PC-3 (cell line): ENCODE results near the gene PCSK5. TPM values are rescaled to one million over a fixed set of nuclear protein-coding genes. Genes with fewer than 3 reads are reported as not detected.

Experiments used
- ATAC-seq: fragments of 200-7000 bp; cut with Tn5 transposase; 2 replicates; pipeline ENCODE4 v1.9.1; 2020; ENCODE audit warnings: mild to moderate bottlenecking, moderate library complexity
- BruUV-seq: library from RNA; stranded (reverse); fragments of 400-500 nt; replicated peaks from 2 replicates; lab custom pipeline; 2021; lab: Mats Ljungman, UMichigan
- CTCF ChIA-PET: fragments of 300-600 bp; sonication (Branson Sonifier 250); formaldehyde crosslinking; loops from one replicate; lab custom pipeline; 2022; ENCODE audit warnings: antibody characterized with exemption; lab: Charles Lee
- POLR2A ChIA-PET: fragments of 300-600 bp; sonication (Branson Sonifier 250); formaldehyde crosslinking; loops from one replicate; lab custom pipeline; 2022; ENCODE audit warnings: antibody characterized with exemption; ENCODE audit not compliant: unreplicated experiment; lab: Charles Lee
- DNase-seq: peaks from one replicate; pipeline ENCODE4 v3.0.0-alpha.2; 2015
- H2AFZ ChIP-seq: fragments of 300-600 bp; sonication (generic); 2 replicates; pipeline ENCODE4 v1.6.0; 2016; ENCODE audit warnings: antibody characterized with exemption, low read length
- H3F3A ChIP-seq: fragments of 300-600 bp; sonication (generic); one replicate; pipeline ENCODE4 v1.6.0; 2017; ENCODE audit warnings: antibody characterized with exemption, low read length, control low read depth, mild to moderate bottlenecking; ENCODE audit not compliant: unreplicated experiment
- H3K27ac ChIP-seq: fragments of 300-600 bp; sonication (generic); 2 replicates; pipeline ENCODE4 v1.5.1; 2016; ENCODE audit warnings: mild to moderate bottlenecking, low read length
- H3K27me3 ChIP-seq: fragments of 300-600 bp; sonication (generic); 2 replicates; pipeline ENCODE4 v1.6.1; 2016; ENCODE audit warnings: low read length, mixed read lengths
- H3K36me3 ChIP-seq: fragments of 300-600 bp; sonication (generic); 2 replicates; pipeline ENCODE4 v1.6.1; 2016; ENCODE audit warnings: low read depth, mixed run types, low read length, mixed read lengths
- H3K4me1 ChIP-seq: fragments of 300-600 bp; sonication (generic); 2 replicates; pipeline ENCODE4 v1.5.1; 2016; ENCODE audit warnings: low read length; ENCODE audit not compliant: insufficient read depth
- H3K4me2 ChIP-seq: fragments of 300-600 bp; sonication (generic); 2 replicates; pipeline ENCODE4 v1.6.0; 2016; ENCODE audit warnings: low read length
- H3K4me3 ChIP-seq: fragments of 300-600 bp; sonication (generic); 2 replicates; pipeline ENCODE4 v1.5.1; 2016; ENCODE audit warnings: mild to moderate bottlenecking, low read length, mixed read lengths
- H3K79me2 ChIP-seq: fragments of 300-600 bp; sonication (generic); 2 replicates; pipeline ENCODE4 v1.6.1; 2017; ENCODE audit warnings: low read length, mixed read lengths
- H3K9ac ChIP-seq: fragments of 300-600 bp; sonication (generic); 2 replicates; pipeline ENCODE4 v1.6.0; 2016; ENCODE audit warnings: mild to moderate bottlenecking, low read length
- H3K9me2 ChIP-seq: fragments of 300-600 bp; sonication (generic); replicated peaks from 2 replicates; pipeline ENCODE4 v1.6.1; 2016; ENCODE audit warnings: mixed run types, low read length, mixed read lengths
- H3K9me3 ChIP-seq: fragments of 300-600 bp; sonication (generic); 2 replicates; pipeline ENCODE4 v1.6.1; 2016; ENCODE audit warnings: low read length, mixed read lengths
- H4K20me1 ChIP-seq: fragments of 300-600 bp; sonication (generic); 2 replicates; pipeline ENCODE4 v1.6.1; 2016; ENCODE audit warnings: low read length, mixed read lengths
- EZH2 ChIP-seq: fragments of 300-600 bp; sonication (generic); IDR thresholded peaks from one replicate; pipeline ENCODE4 v1.6.1; 2017; ENCODE audit warnings: antibody characterized with exemption, mild to moderate bottlenecking, low read length; ENCODE audit not compliant: unreplicated experiment
- EZH2phosphoT487 ChIP-seq: fragments of 300-600 bp; sonication (generic); IDR thresholded peaks from 2 replicates; pipeline ENCODE4 v1.6.1; 2018; ENCODE audit warnings: mild to moderate bottlenecking, antibody characterized with exemption, low read length, borderline replicate concordance
- intact Hi-C: fragments of 100-400 bp; cut with micrococcal nuclease; formaldehyde crosslinking; loops from 2 replicates; pipeline ENCODE4 v1.9.0; 2023
- total RNA-seq: library from RNA; depleted of rRNA; stranded (reverse); fragments of >200 nt; gene quantifications from 2 replicates; pipeline ENCODE4 v1.2.3, GENCODE V29; 2014
- TF ChIP-seq, protein P1 (sequence below): fragments of 300-600 bp; sonication (generic); conservative IDR thresholded peaks from 2 replicates; pipeline ENCODE4 v1.5.1; 2017; ENCODE audit warnings: antibody characterized with exemption, low read depth, mild to moderate bottlenecking, low read length

Gene PCSK5
- total RNA-seq, 1 experiment from 2014 or later = not detected

DNA sequence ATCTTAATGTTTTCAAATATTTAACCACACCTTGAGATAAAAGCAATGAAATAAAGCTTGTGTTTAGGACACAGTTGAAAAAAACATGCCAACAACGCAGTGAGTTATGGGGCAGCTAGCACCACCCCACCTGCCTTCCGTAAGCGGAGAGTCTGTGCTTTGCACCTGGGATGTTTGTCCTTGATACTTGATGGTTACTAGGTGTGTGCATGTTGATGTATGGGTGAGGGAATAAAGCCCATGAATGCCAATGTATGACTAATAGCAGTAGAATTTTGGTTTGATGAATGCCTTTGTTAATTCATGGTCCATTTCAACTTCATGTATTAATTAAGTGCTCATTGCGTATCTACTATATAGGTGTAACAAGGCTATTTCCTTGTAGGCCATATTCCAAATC is 74.0 kb downstream of the PCSK5 start:
- no peak for ATAC-seq
- H3K4me1 ChIP-seq = no peaks in the 10 kb centered on the region
- POLR2A ChIA-PET = no interaction called here
- CTCF ChIA-PET = no interaction called here
- H3K9ac ChIP-seq = no peak overlapping the region
- peak; percentile 1 for DNase-seq
- no peaks in the 10 kb centered on the region for H3K9me2 ChIP-seq
- no peaks in the 10 kb centered on the region for H3K79me2 ChIP-seq
- no peaks in the 10 kb centered on the region for H3K36me3 ChIP-seq
- no TSS peak for BruUV-seq
- no peak overlapping the region for H3K4me3 ChIP-seq
- no peak overlapping the region for H2AFZ ChIP-seq
- H3F3A ChIP-seq = no peaks in the 10 kb centered on the region
- no peak for TF ChIP-seq EZH2
- TF ChIP-seq, protein P1, sequence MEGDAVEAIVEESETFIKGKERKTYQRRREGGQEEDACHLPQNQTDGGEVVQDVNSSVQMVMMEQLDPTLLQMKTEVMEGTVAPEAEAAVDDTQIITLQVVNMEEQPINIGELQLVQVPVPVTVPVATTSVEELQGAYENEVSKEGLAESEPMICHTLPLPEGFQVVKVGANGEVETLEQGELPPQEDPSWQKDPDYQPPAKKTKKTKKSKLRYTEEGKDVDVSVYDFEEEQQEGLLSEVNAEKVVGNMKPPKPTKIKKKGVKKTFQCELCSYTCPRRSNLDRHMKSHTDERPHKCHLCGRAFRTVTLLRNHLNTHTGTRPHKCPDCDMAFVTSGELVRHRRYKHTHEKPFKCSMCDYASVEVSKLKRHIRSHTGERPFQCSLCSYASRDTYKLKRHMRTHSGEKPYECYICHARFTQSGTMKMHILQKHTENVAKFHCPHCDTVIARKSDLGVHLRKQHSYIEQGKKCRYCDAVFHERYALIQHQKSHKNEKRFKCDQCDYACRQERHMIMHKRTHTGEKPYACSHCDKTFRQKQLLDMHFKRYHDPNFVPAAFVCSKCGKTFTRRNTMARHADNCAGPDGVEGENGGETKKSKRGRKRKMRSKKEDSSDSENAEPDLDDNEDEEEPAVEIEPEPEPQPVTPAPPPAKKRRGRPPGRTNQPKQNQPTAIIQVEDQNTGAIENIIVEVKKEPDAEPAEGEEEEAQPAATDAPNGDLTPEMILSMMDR = no peak
- no peak for TF ChIP-seq EZH2phosphoT487
- no peak overlapping the region for H3K27ac ChIP-seq
- no peaks in the 10 kb centered on the region for H3K27me3 ChIP-seq
- no peaks in the 10 kb centered on the region for H4K20me1 ChIP-seq
- no peaks in the 10 kb centered on the region for H3K9me3 ChIP-seq
- H3K4me2 ChIP-seq = no peak overlapping the region
- intact Hi-C loops = no loop called here

DNA sequence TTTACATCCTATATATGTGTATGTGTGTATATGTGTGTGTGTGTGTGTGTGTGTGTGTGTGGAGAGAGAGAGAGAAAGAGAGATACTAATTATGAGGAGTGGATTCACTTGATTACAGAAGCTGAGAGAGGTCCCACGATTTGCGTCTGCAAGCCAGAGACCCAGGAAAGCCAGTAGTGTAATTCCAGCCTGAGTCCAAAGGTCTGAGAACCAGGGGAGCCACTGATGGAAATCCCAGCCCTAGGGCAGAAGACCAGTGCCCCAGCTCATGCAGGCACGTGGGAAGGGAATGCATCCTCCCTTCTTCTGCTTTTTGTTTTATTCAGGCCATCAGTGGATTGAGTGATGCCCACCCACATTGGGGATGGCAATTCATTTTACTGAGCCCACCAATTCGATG is 74.8 kb downstream of the PCSK5 start:
- no peaks in the 10 kb centered on the region for H3K4me1 ChIP-seq
- H3K79me2 ChIP-seq = no peaks in the 10 kb centered on the region
- no peak overlapping the region for H2AFZ ChIP-seq
- H3K9ac ChIP-seq = no peak overlapping the region
- TF ChIP-seq EZH2phosphoT487 (no peak), EZH2 (no peak)
- TF ChIP-seq, protein P1 = no peak
- POLR2A ChIA-PET = no interaction called here
- no peaks in the 10 kb centered on the region for H4K20me1 ChIP-seq
- ATAC-seq = no peak
- no peaks in the 10 kb centered on the region for H3F3A ChIP-seq
- DNase-seq = no peak
- H3K4me2 ChIP-seq = no peak overlapping the region
- H3K9me3 ChIP-seq = no peaks in the 10 kb centered on the region
- intact Hi-C loops = no loop called here
- H3K27ac ChIP-seq = no peak overlapping the region
- H3K27me3 ChIP-seq = no peaks in the 10 kb centered on the region
- no TSS peak for BruUV-seq
- no peaks in the 10 kb centered on the region for H3K9me2 ChIP-seq
- H3K4me3 ChIP-seq = no peak overlapping the region
- no peaks in the 10 kb centered on the region for H3K36me3 ChIP-seq
- CTCF ChIA-PET = no interaction called here

- Histone ChIP-seq H3K4me3 (no peak overlapping the region), H3K27ac (no peak overlapping the region), H3K79me2 (no peaks in the 10 kb centered on the region), H3K27me3 (no peaks in the 10 kb centered on the region), H3K36me3 (no peaks in the 10 kb centered on the region), H3K9ac (no peak overlapping the region), H4K20me1 (no peaks in the 10 kb centered on the region), H3K9me3 (no peaks in the 10 kb centered on the region), H3K4me2 (no peak overlapping the region), H2AFZ (no peak overlapping the region), H3K9me2 (no peaks in the 10 kb centered on the region), H3K4me1 (no peaks in the 10 kb centered on the region), H3F3A (no peaks in the 10 kb centered on the region)
- no peak for TF ChIP-seq EZH2phosphoT487
- TF ChIP-seq, protein P1 = no peak
- TF ChIP-seq EZH2 = no peak
- CTCF ChIA-PET = no interaction called here
- BruUV-seq = no TSS peak
- ATAC-seq (no peak), DNase-seq (no peak)
- intact Hi-C loops = no loop called here
- POLR2A ChIA-PET = no interaction called here
Measured at GRCh38 chr9:75967556-75967955, 77.1 kb downstream of the PCSK5 start.
